RWPE2 (cell line): Measurements from ENCODE around the gene SS18L1.

Experiments used
- ATAC-seq: fragments of 200-7000 bp; cut with Tn5 transposase; 3 replicates; pipeline ENCODE4 v1.9.1; 2021; ENCODE audit warnings: low read depth
- DNase-seq: peaks from one replicate; pipeline ENCODE4 v3.0.0-alpha.2; 2020; ENCODE audit warnings: low spot score
- H3K27ac ChIP-seq: fragments of 450-650 bp; 2 replicates; pipeline ENCODE4 v1.5.1; 2017; ENCODE audit warnings: mild to moderate bottlenecking; ENCODE audit not compliant: poor library complexity, severe bottlenecking
- H3K27me3 ChIP-seq: fragments of 250-450 bp; sonication (Bioruptor Pico); 2 replicates; pipeline ENCODE4 v1.5.1; 2021; ENCODE audit warnings: mild to moderate bottlenecking, moderate library complexity; ENCODE audit not compliant: insufficient read depth, poor library complexity, severe bottlenecking
- H3K36me3 ChIP-seq: fragments of 250-450 bp; sonication (Bioruptor Pico); 2 replicates; pipeline ENCODE4 v1.5.1; 2020; ENCODE audit warnings: low read depth, mild to moderate bottlenecking, moderate library complexity
- H3K4me1 ChIP-seq: fragments of 250-450 bp; sonication (Bioruptor Pico); 2 replicates; pipeline ENCODE4 v1.5.1; 2021; ENCODE audit warnings: mild to moderate bottlenecking, moderate library complexity; ENCODE audit not compliant: insufficient read depth, poor library complexity, severe bottlenecking
- H3K4me3 ChIP-seq: fragments of 250-450 bp; sonication (Bioruptor Pico); 2 replicates; pipeline ENCODE4 v1.5.1; 2021; ENCODE audit warnings: mild to moderate bottlenecking, moderate library complexity; ENCODE audit not compliant: severe bottlenecking
- H3K9me3 ChIP-seq: fragments of 250-450 bp; sonication (Bioruptor Pico); 2 replicates; pipeline ENCODE4 v1.5.1; 2021; ENCODE audit warnings: mild to moderate bottlenecking, moderate library complexity; ENCODE audit not compliant: severe bottlenecking
- CTCF ChIP-seq: fragments of 450-650 bp; IDR thresholded peaks from one replicate; pipeline ENCODE4 v1.5.1; 2017; ENCODE audit warnings: mild to moderate bottlenecking, moderate library complexity; ENCODE audit not compliant: poor library complexity, severe bottlenecking

Gene SS18L1

GRCh38 chr20:62150310-62150575 is 6.7 kb downstream of the SS18L1 start:
- H3K27ac ChIP-seq, result peak overlapping the region; percentile 44
- TF ChIP-seq CTCF, result no peak
- peaks cover 20% of the 10 kb centered on the region for H3K4me1 ChIP-seq
- H3K27me3 ChIP-seq, result no peaks in the 10 kb centered on the region
- DNase-seq, result peak; percentile 82
- H3K4me3 ChIP-seq, result no peak overlapping the region
- H3K9me3 ChIP-seq, result no peaks in the 10 kb centered on the region
- H3K36me3 ChIP-seq, result peaks cover 35% of the 10 kb centered on the region
- ATAC-seq, result no peak; the same call in 2 of the 3 replicates

- ATAC-seq, result no peak
- Histone ChIP-seq H3K27ac (no peak overlapping the region), H3K27me3 (no peaks in the 10 kb centered on the region), H3K4me1 (peaks cover 30% of the 10 kb centered on the region), H3K9me3 (no peaks in the 10 kb centered on the region), H3K4me3 (no peak overlapping the region), H3K36me3 (peaks cover 31% of the 10 kb centered on the region)
- DNase-seq, result peak; percentile 88
- TF ChIP-seq CTCF, result no peak
These were observed 7.7 kb downstream of the SS18L1 start for GRCh38 chr20:62151225-62151624.

GRCh38 chr20:62151835-62152364 is 8.3 kb downstream of the SS18L1 start:
- Histone ChIP-seq H3K27ac (no peak overlapping the region), H3K4me3 (no peak overlapping the region), H3K9me3 (no peaks in the 10 kb centered on the region), H3K27me3 (no peaks in the 10 kb centered on the region), H3K36me3 (peaks cover 31% of the 10 kb centered on the region), H3K4me1 (peaks cover 31% of the 10 kb centered on the region)
- no peak for ATAC-seq
- peak; percentile 86 for DNase-seq
- no peak for TF ChIP-seq CTCF

- H3K9me3 ChIP-seq, result no peaks in the 10 kb centered on the region
- ATAC-seq, result peak; percentile 71
- H3K27ac ChIP-seq, result peak overlapping the region; percentile 12
- H3K27me3 ChIP-seq, result no peaks in the 10 kb centered on the region
- TF ChIP-seq CTCF, result no peak
- H3K4me3 ChIP-seq, result no peak overlapping the region
- peaks cover 37% of the 10 kb centered on the region for H3K36me3 ChIP-seq
- peak; percentile 95 for DNase-seq
- H3K4me1 ChIP-seq, result peaks cover 30% of the 10 kb centered on the region
These were observed 12.1 kb downstream of the SS18L1 start for GRCh38 chr20:62155428-62156253.

GRCh38 chr20:62156254-62156556 is 12.6 kb downstream of the SS18L1 start:
- Histone ChIP-seq H3K27ac (peak overlapping the region; percentile 12), H3K4me1 (peaks cover 36% of the 10 kb centered on the region)

More at GRCh38 chr20:62156254-62156556, 12.6 kb downstream of the SS18L1 start:
- H3K9me3 ChIP-seq, result no peaks in the 10 kb centered on the region
- DNase-seq (no peak), ATAC-seq (no peak)
- no peak overlapping the region for H3K4me3 ChIP-seq
- TF ChIP-seq CTCF, result no peak
- no peaks in the 10 kb centered on the region for H3K27me3 ChIP-seq
- peaks cover 38% of the 10 kb centered on the region for H3K36me3 ChIP-seq
